Hepatocyte (in vitro differentiated cells): ENCODE results near the gene SHQ1. TPM values are rescaled to one million over a fixed set of nuclear protein-coding genes. Genes with fewer than 3 reads are reported as not detected.

ENCODE experiments used
- DNase-seq: peaks from one replicate; pipeline ENCODE4 v3.0.0-alpha.2; 2016; ENCODE audit warnings: low spot score
- H2AFZ ChIP-seq: fragments of 200-600 bp; sonication (generic); 2 replicates; pipeline ENCODE4 v1.6.0; 2016; ENCODE audit warnings: antibody characterized with exemption, mild to moderate bottlenecking
- H3K27ac ChIP-seq: fragments of 200-600 bp; sonication (generic); 2 replicates; pipeline ENCODE4 v1.5.1; 2016; ENCODE audit warnings: mild to moderate bottlenecking
- H3K27me3 ChIP-seq: fragments of 200-600 bp; sonication (generic); 2 replicates; pipeline ENCODE4 v1.6.1; 2016
- H3K36me3 ChIP-seq: fragments of 200-600 bp; sonication (generic); replicated peaks from 2 replicates; pipeline ENCODE4 v1.5.1; 2016; ENCODE audit warnings: low read depth; ENCODE audit not compliant: insufficient read depth
- H3K4me1 ChIP-seq: fragments of 200-600 bp; sonication (generic); 2 replicates; pipeline ENCODE4 v1.5.1; 2016; ENCODE audit warnings: mild to moderate bottlenecking, moderate library complexity; ENCODE audit not compliant: insufficient read depth
- H3K4me2 ChIP-seq: fragments of 200-600 bp; sonication (generic); 2 replicates; pipeline ENCODE4 v1.6.0; 2016
- H3K4me3 ChIP-seq: fragments of 200-600 bp; sonication (generic); 2 replicates; pipeline ENCODE4 v1.5.1; 2016; ENCODE audit warnings: mild to moderate bottlenecking
- H3K79me2 ChIP-seq: fragments of 200-600 bp; sonication (generic); 2 replicates; pipeline ENCODE4 v1.6.0; 2017; ENCODE audit warnings: mild to moderate bottlenecking
- H3K9me2 ChIP-seq: fragments of 200-600 bp; sonication (generic); replicated peaks from 2 replicates; pipeline ENCODE4 v1.6.0; 2017; ENCODE audit warnings: mild to moderate bottlenecking; ENCODE audit not compliant: insufficient read depth
- H3K9me3 ChIP-seq: fragments of 200-600 bp; sonication (generic); 2 replicates; pipeline ENCODE4 v1.5.1; 2016; ENCODE audit warnings: low read depth, mild to moderate bottlenecking
- H4K20me1 ChIP-seq: fragments of 200-600 bp; sonication (generic); 2 replicates; pipeline ENCODE4 v1.6.0; 2016; ENCODE audit warnings: mild to moderate bottlenecking; ENCODE audit not compliant: insufficient read depth, poor library complexity, severe bottlenecking
- EZH2 ChIP-seq: fragments of 200-600 bp; sonication (generic); IDR thresholded peaks from 2 replicates; pipeline ENCODE4 v1.6.1; 2016; ENCODE audit warnings: antibody characterized with exemption, mild to moderate bottlenecking, borderline replicate concordance
- EZH2phosphoT487 ChIP-seq: fragments of 200-600 bp; sonication (generic); IDR thresholded peaks from one replicate; pipeline ENCODE4 v1.6.1; 2018; ENCODE audit warnings: antibody characterized with exemption, mild to moderate bottlenecking, low read depth, moderate library complexity; ENCODE audit not compliant: unreplicated experiment, severe bottlenecking
- WGBS: methylation state at CpG from one replicate; pipeline ENCODE4 v1.1.6; 2016; ENCODE audit warnings: low lambda C conversion rate; ENCODE audit errors: missing lambda C conversion rate; 5-methylcytosine and 5-hydroxymethylcytosine counted together
- polyA plus RNA-seq: library from polyadenylated mRNA; unstranded; fragments of >200 nt; fragmentation: Nextera tagmentation; extraction: Ambion mirVana; gene quantifications from 2 replicates; pipeline ENCODE4 v1.2.1, GENCODE V29; 2016
- total RNA-seq: library from RNA; depleted of rRNA; stranded (reverse); fragments of >200 nt; gene quantifications from 2 replicates; pipeline ENCODE4 v1.2.3, GENCODE V29; 2014
- TF ChIP-seq, protein P1 (sequence below): fragments of 200-600 bp; sonication (generic); IDR thresholded peaks from 2 replicates; pipeline ENCODE4 v1.5.1; 2016; ENCODE audit warnings: antibody characterized with exemption, mild to moderate bottlenecking; ENCODE audit not compliant: poor library complexity

Gene SHQ1
- total and polyA plus RNA-seq, 2 experiments from 2014 or later = 11.1 to 16.8 TPM

DNA sequence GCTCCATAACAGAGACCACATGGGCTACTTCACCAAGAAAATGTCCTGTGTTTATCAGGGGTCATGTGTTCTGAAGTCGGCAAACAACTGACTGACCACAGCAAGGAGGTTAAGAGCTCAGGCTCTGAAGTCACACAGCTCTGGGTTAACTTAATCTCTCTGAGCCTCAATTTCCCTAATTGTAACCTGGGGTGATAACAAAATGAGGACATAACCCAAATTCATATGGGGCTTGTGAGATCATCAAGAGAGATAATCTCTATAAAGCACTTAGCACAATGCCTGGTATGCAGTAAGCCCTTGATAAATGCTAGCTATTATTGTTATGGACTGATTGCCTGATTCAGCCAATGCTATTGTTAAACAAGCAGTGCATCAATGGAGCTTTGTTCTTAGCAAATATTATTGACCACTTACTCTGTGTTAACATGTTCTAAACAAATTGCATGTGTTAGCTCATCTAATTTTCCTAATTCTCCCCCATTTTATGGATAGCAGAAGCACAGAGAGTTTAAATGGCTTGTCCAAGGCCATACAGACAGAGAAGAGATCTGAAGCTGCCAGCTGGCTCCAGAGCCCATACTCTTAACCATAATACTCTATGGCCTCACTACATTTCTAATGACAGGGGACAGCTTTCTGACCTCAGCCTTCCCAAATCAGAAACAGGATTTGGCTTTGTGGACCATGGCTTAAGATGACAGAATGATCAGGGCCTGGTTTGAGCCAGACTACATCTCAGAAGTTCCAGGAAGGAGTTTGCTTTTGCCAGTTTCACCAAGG lies 78.3 kb downstream of the SHQ1 start:
- H2AFZ ChIP-seq = no peak overlapping the region
- TF ChIP-seq EZH2phosphoT487 (no peak), EZH2 (no peak)
- TF ChIP-seq, protein P1, sequence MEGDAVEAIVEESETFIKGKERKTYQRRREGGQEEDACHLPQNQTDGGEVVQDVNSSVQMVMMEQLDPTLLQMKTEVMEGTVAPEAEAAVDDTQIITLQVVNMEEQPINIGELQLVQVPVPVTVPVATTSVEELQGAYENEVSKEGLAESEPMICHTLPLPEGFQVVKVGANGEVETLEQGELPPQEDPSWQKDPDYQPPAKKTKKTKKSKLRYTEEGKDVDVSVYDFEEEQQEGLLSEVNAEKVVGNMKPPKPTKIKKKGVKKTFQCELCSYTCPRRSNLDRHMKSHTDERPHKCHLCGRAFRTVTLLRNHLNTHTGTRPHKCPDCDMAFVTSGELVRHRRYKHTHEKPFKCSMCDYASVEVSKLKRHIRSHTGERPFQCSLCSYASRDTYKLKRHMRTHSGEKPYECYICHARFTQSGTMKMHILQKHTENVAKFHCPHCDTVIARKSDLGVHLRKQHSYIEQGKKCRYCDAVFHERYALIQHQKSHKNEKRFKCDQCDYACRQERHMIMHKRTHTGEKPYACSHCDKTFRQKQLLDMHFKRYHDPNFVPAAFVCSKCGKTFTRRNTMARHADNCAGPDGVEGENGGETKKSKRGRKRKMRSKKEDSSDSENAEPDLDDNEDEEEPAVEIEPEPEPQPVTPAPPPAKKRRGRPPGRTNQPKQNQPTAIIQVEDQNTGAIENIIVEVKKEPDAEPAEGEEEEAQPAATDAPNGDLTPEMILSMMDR = no peak
- H3K27me3 ChIP-seq = no peaks in the 10 kb centered on the region
- H3K4me3 ChIP-seq = no peak overlapping the region
- no peaks in the 10 kb centered on the region for H3K9me3 ChIP-seq
- H3K4me2 ChIP-seq = no peak overlapping the region
- H4K20me1 ChIP-seq = no peaks in the 10 kb centered on the region
- no peak for DNase-seq
- H3K27ac ChIP-seq = no peak overlapping the region
- H3K9me2 ChIP-seq = no peaks in the 10 kb centered on the region
- H3K4me1 ChIP-seq = peaks cover 14% of the 10 kb centered on the region
- 14% methylated on average over 1 of the region's 1 CpG for WGBS
- no peaks in the 10 kb centered on the region for H3K36me3 ChIP-seq
- no peaks in the 10 kb centered on the region for H3K79me2 ChIP-seq

DNA sequence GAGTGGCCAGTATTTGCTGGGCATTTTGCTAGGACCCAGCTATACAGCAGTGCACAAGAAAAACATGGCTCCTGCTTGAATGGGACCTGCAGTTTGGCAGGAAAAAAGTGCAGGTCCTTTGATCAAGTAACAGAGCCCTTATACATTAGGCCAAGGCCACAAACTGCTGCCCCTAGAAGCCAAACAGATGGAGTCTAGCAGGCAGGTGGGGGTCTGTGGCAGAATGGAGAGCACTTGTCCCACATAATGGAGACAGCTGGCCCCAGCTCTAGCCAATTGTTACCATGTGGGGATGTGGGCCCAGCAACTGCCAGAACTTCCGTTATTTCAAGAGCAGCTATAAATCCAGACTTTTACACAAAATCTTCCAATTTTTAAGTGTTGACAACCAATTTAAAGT lies 79.3 kb downstream of the SHQ1 start:
- no peaks in the 10 kb centered on the region for H3K9me2 ChIP-seq
- peaks cover 14% of the 10 kb centered on the region for H3K4me1 ChIP-seq
- H3K36me3 ChIP-seq = no peaks in the 10 kb centered on the region
- TF ChIP-seq, protein P1 = no peak
- TF ChIP-seq EZH2phosphoT487 = no peak
- no peak for TF ChIP-seq EZH2
- no peak for DNase-seq
- no peaks in the 10 kb centered on the region for H3K9me3 ChIP-seq
- no peak overlapping the region for H2AFZ ChIP-seq
- 93% methylated on average over 1 of the region's 1 CpG for whole genome bisulfite sequencing
- no peak overlapping the region for H3K4me3 ChIP-seq
- H4K20me1 ChIP-seq = no peaks in the 10 kb centered on the region
- no peaks in the 10 kb centered on the region for H3K79me2 ChIP-seq
- H3K4me2 ChIP-seq = peak overlapping the region; percentile 66
- H3K27me3 ChIP-seq = no peaks in the 10 kb centered on the region
- H3K27ac ChIP-seq = no peak overlapping the region

DNA sequence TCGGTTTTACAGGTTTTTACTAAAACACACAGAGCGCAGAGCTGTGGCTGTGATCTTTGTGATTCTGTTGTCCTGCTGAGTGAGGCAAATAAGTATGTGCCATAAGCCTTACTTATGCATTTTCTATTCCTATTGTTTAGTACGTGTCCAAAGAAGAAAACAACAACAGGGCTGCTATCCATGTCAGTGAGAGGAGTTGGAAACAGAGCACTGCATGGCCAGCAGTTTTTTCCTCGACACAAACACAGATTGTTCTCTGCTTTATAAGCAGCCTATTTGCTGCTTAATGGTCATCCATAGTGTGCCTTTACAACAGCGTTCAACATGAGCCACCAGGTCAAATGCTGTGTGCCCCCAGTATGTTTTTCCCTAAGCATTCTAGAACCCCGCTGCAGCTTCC lies 79.8 kb downstream of the SHQ1 start:
- H3K9me3 ChIP-seq = no peaks in the 10 kb centered on the region
- no peaks in the 10 kb centered on the region for H4K20me1 ChIP-seq
- no peak for DNase-seq
- H3K79me2 ChIP-seq = no peaks in the 10 kb centered on the region
- no peaks in the 10 kb centered on the region for H3K27me3 ChIP-seq
- no peak overlapping the region for H3K4me3 ChIP-seq
- H2AFZ ChIP-seq = peak overlapping the region; percentile 4
- H3K4me1 ChIP-seq = peaks cover 14% of the 10 kb centered on the region
- H3K4me2 ChIP-seq = peak overlapping the region; percentile 66
- H3K36me3 ChIP-seq = no peaks in the 10 kb centered on the region
- WGBS = 49% methylated on average over 6 of the region's 6 CpGs
- no peak overlapping the region for H3K27ac ChIP-seq
- TF ChIP-seq EZH2 (no peak), EZH2phosphoT487 (no peak)
- TF ChIP-seq, protein P1 = no peak
- H3K9me2 ChIP-seq = no peaks in the 10 kb centered on the region
